ENCODE data around the gene USP10. TPM values are rescaled to one million over a fixed set of nuclear protein-coding genes. Genes with fewer than 3 reads are reported as not detected.

USP10 gene
- total RNA-seq, 1 experiment from 2014 or later: 70.6 TPM

DNA sequence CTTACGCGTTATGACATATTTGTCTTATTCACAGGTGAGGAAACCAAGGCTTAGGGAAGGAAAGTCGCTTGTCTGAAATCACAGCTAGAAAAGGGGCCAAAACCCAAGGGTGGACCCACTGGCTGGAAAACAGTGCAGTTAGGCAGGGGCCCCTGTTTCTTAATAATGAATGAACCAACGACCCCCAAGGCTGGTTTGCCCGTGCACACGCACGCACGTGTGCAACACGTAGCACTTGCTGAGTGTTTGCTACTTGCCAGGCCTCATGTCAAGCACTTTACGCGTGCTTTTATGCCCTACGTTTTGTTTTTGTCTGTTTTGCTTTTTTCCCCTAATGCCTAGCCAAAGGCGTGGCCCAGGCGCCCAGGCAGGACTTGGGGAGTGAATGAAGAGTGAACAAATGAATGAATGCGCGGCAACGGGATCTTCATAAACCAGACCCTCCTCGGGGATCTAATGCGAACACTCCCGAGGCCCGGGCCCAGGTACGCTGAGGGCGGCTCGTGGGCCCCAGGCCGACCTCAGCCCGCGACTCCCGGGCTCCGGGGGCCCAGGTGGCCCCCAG lies 571 bp upstream of the USP10 start:
- DNase-seq (ENCODE audit: low read depth): no peak

DNA sequence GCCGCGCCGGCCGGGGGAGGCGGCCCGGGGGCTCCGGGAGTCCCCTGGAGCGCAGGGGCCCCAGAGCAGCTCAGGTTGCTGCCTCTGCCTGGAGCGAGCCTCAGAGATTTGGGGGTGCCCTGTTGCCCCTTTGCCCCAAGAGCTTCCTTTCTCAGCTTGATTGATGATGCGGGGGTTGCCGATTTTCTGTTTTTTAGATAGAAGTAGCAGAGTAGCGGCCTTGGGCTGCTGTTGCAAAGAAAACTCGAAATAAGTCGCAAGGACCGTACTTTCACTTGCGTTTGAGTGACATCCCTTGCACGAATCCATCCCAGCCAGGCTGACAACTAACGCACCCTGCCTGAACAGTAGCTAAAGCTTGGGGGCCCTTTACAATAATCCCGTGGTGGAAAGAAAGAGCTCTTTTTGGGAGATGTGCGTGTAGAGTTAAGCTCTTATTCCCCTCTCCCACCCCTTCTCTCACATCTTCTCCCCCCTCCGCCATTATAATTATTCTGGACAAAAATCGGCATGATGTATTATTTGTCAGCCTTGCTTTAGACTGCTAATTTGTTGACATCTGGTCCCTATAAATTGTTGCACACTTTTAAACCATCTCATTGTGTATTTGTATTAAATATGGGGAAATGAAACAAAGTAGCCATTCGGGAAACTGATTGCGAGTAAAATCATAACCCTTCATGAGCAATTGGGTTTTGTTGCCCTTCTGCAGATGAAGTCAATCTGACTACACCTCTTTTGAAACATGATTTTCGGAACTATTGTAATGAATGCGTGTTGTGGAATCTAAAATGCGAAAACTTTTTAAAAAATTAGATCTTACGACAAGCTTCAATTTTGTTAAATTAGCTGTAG lies 873 bp downstream of the USP10 start:
- DNase-seq (ENCODE audit: low read depth): peak; percentile 19

DNA sequence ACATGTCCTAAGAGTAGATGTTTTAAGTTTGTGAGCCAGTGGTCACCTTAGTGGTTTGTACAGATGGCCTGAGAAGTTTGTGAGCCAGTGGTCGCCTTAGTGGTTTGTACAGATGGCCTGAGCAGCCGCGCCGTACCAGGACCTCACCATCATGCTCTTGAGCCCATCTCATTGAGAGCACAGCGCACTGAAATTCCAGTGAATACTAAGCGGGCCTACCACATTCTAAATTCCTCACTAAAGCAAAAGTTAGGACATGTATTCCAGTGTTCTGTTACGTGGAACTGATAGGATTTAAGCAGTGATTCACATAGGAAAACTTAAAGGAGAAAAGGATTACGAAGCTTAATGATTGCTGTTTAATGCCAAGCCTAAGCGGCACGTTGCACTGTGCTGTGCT lies 3.9 kb downstream of the USP10 start:
- no peak for DNase-seq (ENCODE audit: low read depth)

DNA sequence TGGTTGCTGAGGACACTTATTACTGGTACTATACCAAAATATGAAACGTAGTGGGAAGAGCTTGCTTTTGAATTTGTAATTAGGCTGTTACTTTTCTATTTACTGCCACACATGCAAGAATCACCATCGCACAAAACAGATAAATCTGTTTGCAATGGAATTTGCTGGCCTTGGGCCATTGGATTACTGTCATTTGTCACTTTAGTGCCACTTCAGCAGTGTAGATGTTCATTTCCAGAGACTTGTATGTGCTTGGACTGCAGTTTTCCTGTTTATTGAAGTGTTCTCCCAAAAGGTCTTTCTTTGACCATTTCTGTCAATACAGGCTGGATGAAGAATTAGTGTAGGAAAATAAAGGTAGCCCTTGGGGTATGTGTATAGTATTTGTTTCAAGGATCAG lies 4.5 kb downstream of the USP10 start:
- DNase-seq (ENCODE audit: low read depth): no peak

DNA sequence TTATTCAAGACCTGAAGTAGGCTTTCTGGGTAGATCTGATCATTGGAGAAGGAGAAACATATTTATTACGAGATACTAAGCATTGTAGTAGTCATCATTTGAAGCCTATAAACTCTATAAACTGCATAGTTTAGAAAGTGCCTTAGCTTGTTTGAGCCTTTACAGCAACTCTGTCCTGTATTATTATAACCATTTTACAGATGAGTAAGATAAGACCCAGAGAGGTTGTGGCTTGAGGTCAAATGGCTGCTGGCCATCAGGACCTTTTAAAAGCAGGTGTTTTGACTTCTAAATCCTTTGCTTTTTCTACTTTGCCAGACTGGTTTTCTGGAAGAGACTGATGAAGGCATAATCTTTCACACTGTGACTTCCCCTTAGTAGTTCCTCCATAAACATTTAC lies 7.1 kb downstream of the USP10 start:
- DNase-seq (ENCODE audit: low read depth): no peak

DNA sequence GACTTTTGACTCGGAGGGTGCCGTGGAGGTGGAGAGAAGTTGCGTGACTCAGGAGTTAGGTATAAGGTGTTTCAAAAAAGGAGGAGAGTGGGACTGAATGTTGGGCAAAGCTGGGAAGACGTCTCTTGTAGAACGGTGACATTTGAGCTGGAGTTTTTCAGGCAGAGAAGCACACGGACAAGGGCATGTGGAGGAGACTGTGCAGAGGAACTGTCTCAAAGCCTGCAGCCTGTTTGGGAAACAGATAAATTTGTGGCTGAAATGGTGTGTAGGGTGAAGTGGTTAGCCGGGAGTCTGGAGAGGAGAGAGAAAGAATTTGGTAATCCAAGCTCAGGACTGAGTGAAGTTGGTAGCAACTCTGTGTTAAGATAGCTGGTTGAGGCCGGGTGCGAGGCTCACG lies 9.8 kb downstream of the USP10 start:
- no peak for DNase-seq (ENCODE audit: low read depth)

DNA sequence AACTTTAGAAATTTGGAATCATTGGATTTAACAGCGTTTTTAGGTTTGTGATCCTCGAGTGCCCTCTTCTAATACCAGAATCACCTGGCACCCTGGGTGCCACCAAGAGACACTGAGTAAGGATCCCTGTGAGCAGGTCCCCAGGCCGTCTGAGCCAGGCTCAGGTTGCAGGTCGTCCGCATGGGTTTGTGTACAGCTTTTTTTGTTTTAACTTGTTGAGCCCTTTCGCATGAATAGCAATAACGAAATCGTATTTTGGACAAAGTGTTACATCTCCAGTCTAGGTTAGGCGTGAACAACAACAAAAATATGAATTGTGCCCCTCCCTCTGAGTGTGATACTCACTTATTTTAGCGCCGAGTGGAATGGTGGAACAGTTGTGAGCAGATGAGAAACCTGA lies 10.9 kb downstream of the USP10 start:
- DNase-seq (ENCODE audit: low read depth): no peak

DNA sequence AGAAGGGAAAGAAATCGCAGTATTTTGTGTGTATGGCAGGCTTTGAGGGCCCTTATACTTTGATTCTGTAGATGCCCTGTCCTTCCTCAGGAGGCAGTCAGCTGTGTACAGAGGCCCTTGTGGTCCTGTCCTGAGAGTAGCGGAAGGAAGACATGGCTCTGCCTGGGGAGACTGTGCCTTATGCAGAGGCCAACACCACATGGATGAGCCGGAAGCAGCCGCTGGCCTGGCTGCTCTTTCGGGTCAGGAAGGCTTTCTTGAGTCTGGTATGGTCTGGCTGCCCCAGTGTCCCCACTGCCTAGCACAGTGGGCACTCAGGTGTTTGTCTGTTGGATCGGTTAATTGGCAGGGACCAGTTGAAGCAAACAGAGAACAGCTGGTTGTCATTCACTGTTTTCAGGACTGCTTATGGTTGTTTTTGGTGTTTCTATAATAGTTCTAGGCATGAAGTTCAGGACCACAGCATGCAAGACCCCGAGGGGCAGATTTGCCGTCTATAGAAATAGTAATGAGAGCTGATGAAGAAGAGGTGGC lies 12.4 kb downstream of the USP10 start:
- DNase-seq (ENCODE audit: low read depth): no peak

DNA sequence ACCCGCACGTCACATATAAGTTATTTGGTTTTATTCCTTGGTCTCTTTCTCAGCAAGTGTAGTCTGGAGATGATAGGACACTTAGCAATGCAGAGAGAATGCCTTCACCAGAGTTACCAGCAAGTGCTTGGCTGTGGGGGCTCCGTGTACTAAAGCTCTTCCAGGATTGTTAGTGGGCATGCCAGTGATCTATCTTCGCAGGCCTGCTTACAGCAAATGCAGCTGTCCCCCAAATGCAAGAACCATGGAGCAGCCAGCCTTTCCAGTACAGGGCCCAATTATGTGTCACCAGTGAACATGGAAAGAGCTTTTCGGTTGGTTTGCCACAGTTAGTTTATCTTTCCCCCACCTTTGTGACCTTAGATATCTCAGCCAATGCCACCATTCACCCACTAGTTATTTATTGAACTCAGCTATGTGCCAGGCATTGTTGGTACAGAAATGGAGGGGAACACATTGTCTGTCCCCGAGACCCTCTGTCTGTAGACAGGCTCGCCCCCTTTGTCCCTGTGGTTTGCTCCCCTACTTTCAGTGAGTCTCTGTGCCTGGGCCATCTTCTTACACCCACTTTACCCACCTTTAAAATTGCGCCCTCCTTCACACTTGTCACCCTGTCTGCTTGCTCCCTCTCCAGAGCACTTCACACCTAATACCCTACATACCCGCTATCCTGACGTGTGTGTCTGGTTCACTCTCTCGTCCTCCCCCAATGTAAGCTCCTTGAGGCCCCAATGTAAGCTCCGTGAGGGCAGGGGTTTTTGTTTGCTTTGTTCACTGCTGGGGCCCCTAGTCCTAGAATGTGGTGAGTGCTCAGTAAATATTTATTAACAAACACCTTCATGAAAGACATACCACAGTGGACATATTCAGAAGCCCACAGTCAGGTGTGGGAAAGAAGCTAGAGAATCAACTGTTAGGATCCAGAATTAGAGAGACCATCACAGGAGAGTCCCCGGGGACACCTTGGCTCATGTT lies 13.3 kb downstream of the USP10 start:
- DNase-seq (ENCODE audit: low read depth): no peak

DNA sequence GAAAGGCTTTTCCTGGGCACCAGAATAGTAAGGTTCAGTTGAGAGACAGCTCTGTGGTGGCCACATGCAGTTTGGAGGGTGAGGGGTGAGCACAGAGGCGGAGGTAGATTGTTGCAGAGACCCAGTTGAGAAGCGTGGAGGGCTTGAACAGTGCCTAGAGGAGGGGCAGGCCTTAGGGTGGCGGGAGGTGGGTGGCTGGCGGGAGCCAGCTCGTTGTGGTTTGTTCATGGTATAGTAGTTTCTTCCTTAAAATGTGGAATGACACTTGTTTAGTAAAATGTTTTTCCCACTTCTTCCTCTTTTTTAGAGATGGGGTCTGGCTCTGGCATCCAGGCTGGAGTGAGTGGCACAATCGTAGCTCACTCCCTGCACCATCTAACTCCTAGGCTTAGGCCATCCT lies 14.2 kb downstream of the USP10 start:
- no peak for DNase-seq (ENCODE audit: low read depth)

DNA sequence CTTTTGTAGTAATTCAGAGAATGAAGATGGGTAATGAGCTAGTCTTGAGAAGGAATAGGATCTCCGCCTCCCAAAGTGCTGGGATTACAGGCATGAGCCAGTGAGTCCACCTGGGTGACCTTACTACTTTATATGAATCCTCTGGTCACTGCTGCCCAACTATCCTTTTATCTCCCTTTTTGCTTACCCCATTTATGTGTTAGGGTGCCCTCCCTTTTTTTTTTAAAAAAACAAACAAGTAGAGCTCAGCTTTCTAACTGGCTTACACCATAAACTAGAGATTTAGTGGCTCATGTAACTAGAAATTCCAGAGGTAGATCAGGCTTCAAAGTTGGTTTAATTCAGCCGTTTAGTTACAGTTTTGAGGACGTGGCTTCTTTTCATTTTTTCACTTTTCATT lies 15.6 kb downstream of the USP10 start:
- DNase-seq (ENCODE audit: low read depth): no peak

DNA sequence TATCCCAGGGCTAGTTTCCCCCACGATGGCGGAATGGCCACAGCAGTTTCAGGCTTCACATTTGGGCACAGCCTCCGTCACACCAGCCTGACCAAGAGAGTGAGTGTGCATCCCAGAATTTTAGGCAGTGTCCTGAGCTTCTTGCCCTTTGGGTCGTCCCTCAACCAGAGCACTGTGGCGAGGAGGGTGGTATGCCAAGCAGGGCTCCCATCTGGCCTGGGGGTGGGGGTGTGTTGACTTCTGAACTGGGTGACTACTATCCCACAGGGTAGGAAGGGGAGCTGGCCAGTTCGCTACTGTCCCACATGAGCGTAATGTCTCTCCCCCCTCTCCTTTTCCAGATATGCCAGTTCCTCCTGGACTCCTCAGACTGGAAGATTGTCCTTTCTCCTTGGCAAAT lies 16.1 kb downstream of the USP10 start:
- no peak for DNase-seq (ENCODE audit: low read depth)

DNA sequence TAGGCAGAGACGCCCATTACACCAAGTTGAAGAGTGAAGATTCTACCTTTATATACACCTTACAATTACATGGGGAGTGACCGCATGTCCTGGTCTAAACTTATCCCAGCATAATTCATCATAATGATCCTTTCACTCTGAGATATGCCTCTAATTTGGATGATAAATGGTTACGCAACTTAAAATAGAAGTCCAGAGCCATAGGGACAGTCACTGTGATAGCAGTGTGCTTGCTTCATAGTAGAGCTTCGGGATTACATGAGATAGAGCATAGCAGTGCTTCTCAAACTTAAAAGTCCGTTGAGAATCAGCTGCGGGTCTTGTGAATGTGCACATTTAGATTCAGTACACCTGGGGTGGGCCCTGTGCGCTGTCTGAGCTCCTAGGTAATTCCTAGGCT lies 16.9 kb downstream of the USP10 start:
- DNase-seq (ENCODE audit: low read depth): no peak

DNA sequence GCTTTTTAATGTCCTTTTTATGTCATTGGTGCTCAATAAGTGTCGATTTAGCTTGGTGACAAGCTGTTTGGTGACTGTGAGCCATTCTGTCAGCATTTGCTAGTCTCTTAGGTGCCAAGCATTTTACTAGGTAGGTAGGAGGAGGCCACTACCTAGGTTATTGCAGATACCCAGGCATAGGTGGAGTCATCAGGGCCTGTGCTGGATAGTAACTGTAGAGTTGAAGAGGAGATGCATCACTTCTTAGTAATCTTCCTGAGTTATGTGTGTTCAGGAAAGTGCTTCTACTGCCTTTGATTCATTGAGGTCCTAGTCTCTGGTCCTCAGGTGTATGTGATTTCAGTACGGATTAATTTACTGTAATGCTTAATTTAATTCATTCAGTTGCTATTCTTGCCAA lies 17.7 kb downstream of the USP10 start:
- no peak for DNase-seq (ENCODE audit: low read depth)

DNA sequence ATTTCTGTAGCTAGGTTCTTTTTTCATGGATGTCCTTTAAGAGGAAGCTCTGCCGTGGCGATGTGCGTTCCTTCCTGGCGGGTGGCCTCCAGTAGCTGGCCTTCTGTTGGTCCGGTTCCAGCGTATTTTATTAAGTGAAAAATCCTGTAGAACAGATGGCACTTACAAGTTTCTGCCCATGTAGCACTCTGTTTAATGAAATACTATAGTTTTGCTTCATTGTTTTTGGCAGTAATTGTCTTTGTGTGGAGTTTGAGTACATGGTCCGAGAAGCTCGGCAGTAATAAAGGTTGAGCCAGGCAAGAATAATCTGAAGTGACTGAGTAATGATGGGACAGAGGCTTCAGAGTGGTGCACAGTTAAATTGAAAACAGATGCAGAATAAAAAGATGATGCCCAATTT lies 20.4 kb downstream of the USP10 start:
- DNase-seq (ENCODE audit: low read depth): no peak

DNA sequence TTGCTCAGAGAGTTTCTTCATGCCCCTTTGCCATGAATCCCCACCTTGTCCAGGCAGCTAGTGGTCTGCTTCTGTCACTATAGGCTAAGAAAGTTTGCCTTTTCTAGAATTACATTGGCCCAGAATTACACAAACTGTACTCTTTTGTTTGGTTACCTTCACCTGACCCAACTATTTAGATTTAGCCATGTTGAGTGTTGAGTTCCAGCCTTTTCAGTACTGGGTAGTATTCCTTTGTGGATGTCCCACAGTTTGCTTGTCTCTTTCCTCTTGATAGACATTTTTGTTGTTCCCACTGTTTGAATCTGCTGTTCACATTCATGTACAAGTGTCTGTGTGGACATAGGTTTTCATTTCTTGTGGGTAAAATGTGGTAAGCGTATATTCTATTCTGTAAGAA lies 22.3 kb downstream of the USP10 start:
- no peak for DNase-seq (ENCODE audit: low read depth)

DNA sequence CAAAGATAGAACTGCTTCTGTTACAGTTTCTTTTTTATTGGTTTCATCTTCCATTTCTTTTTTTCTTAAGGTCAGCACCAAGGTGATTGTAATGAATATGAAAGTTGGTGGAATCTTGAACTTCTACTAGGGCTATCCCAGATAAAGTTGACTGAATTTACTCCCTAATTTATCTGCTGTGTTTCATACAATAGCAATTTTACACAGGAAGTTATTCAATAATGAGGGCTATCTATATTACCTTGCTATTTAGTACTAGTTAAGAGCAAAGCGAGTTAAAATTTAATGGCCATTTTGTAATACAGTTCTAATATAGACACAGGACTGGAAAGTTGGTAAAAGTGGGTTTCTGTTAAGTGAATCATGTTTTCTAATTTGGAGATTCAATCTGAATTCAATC lies 24.1 kb downstream of the USP10 start:
- no peak for DNase-seq (ENCODE audit: low read depth)

DNA sequence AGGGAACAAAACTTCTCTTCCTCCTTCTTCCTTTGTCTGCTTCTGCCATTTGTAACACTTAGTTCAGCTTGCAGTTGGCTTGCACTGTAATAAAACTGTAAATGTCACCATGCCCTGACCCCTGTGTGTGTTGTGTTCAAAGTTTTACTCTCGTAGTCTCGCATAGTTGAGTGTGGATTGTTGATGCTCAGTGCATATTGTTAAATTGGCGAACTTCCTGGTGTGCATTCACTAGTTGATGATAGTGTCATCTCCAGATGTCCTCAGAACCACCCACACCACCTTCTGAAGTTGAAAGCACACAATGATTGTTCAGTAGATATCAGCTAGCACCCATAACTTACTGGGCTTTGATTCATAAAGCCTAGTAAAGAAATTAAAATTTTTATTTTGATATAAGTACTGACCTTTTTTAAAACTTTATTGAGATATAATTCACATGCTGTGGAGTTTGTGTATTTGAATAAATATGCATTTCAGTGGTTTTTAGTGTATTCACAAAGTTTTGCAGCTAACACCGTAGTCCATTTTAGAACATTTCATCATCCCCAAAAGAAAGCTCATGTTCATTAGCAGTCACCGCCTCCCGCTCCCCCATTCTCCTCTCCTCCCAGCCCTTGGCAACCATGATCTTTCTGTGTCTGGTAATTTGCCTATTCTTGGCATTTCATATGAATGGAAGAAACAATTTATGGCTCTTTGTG lies 25.0 kb downstream of the USP10 start:
- no peak for DNase-seq (ENCODE audit: low read depth)

DNA sequence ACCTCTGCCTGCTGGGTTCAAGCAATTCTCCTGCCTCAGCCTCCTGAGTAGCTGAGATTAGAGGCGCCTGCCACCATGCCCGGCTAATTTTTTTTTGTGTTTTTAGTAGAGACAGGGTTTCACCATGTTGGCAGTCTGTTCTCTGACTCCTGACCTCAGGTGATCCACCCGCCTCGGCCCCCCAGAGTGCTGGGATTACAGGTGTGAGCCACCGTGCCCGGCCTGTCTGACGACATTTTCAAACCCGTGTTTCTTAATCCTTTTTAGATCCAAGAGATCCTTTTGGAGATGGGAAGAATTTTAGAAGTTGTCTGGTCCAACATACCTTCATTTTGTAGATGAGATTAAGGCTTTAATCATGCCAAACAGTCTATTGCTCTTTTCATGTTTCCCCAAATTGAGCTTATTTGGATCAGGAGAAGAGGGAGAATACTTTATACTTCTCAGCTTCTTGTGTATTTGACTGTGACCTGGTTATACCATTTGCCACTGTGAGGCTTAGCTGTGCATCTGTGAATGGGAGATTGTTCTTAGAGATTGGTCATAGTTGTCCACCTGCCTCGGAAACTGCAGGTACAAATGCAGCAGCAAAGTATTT lies 25.8 kb downstream of the USP10 start:
- no peak for DNase-seq (ENCODE audit: low read depth)

DNA sequence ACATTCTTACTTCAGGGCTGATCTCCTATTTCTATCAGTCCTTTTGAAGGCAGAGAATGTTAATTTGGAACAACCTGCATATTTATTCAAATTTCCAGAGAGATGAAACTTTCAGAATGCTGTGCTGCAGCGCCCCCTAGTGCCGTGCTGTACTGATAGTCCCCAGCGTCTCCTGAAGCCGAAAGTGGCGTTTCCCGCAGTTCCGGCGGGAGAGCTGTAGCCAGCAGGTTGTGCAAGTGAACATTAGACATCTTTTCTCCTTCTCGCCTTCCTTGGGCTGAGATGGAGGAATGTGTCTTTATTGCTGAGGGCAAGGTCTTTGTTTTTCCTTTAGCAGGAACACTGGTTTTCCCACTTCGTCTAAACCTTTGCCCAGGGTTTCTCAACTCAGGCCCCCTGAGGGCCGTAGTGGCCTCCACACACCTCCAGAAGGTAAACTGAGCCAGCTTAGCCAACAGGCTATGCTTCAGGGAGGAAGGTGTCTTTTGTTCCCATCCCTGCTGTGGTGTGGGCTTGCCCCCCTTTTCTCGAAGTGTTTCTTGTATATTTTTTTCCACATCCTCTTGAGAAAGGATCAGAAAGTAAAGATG lies 26.4 kb downstream of the USP10 start:
- DNase-seq (ENCODE audit: low read depth): peak; percentile 71
